Sigmoid colon (tissue), 3 donors: ENCODE data around the gene CEL.

Experiments
- CTCF ChIP-seq, 4 experiments: fragments of 450-650 bp in 3 of 4; fragments of 200-600 bp in 1 of 4; IDR thresholded peaks; one replicate each; pipeline ENCODE4 v1.5.1; 2016 to 2019; ENCODE audit warnings: antibody characterized with exemption in 4 of 4, mild to moderate bottlenecking in 3 of 4, moderate library complexity in 2 of 4
- POLR2A ChIP-seq, 2 donors: fragments of 450-650 bp; IDR thresholded peaks; one replicate each; pipeline ENCODE4 v1.6.1; 2016; ENCODE audit warnings: antibody characterized with exemption in 2 of 2, mild to moderate bottlenecking in 2 of 2, moderate library complexity in 2 of 2

- TF ChIP-seq CTCF (IDR thresholded peaks at IDR 0.05) = no peak
- TF ChIP-seq POLR2A (IDR thresholded peaks at IDR 0.05) = no peak
Observed at GRCh38 chr9:133090187-133090586, 28.4 kb downstream of the CEL start.
